H1 (cell line): ENCODE data around the gene BAG2. TPM values are rescaled to one million over a fixed set of nuclear protein-coding genes. Genes with fewer than 3 reads are reported as not detected.

Experiments
- CTCF ChIA-PET: fragments of 300-600 bp; sonication (Branson Sonifier 250); formaldehyde crosslinking; loops from one replicate; lab custom pipeline; 2021; ENCODE audit not compliant: partially characterized antibody; lab: Charles Lee
- POLR2A ChIA-PET: fragments of 300-600 bp; sonication (Branson Sonifier 250); formaldehyde crosslinking; loops from one replicate; lab custom pipeline; 2021; ENCODE audit warnings: inconsistent platforms; ENCODE audit not compliant: partially characterized antibody; lab: Charles Lee
- DNase-seq, 2 experiments: peaks; one replicate each; pipeline versions ENCODE4 v3.0.0 to v3.0.0-alpha.2; 2010 to 2022; ENCODE audit warnings: low spot score in 2 of 2, low read depth in 1 of 2, mixed read lengths in 1 of 2
- FAIRE-seq: peaks from 2 replicates; lab custom pipeline; 2011; peaks lifted over from hg19 to GRCh38; lab: Jason Lieb, UNC
- H2AFZ ChIP-seq: 2 replicates; pipeline ENCODE4 v1.8.1; 2012; ENCODE audit warnings: low read length, inconsistent platforms
- H2AK5ac ChIP-seq: 2 replicates; pipeline ENCODE4 v1.6.1; 2013; ENCODE audit warnings: low read depth, low read length
- H2BK120ac ChIP-seq: replicated peaks from 2 replicates; pipeline ENCODE3; 2013; ENCODE audit warnings: low read depth, low read length, inconsistent platforms
- H2BK12ac ChIP-seq: 2 replicates; pipeline ENCODE4 v1.6.1; 2013; ENCODE audit warnings: low read depth, low read length
- H2BK15ac ChIP-seq: 2 replicates; pipeline ENCODE4 v1.6.1; 2013; ENCODE audit warnings: low read length
- H2BK20ac ChIP-seq: 2 replicates; pipeline ENCODE4 v1.6.1; 2013; ENCODE audit warnings: low read length
- H2BK5ac ChIP-seq: 2 replicates; pipeline ENCODE4 v1.6.1; 2013; ENCODE audit warnings: low read depth, low read length
- H3K14ac ChIP-seq: 2 replicates; pipeline ENCODE4 v1.6.1; 2013; ENCODE audit warnings: inconsistent platforms; ENCODE audit not compliant: insufficient read length
- H3K18ac ChIP-seq: 2 replicates; pipeline ENCODE4 v1.6.1; 2013; ENCODE audit warnings: low read length; ENCODE audit errors: extremely low read depth
- H3K23ac ChIP-seq: 2 replicates; pipeline ENCODE4 v1.6.1; 2013; ENCODE audit warnings: inconsistent platforms; ENCODE audit not compliant: insufficient read length
- H3K23me2 ChIP-seq: 2 replicates; pipeline ENCODE4 v1.6.1; 2013; ENCODE audit warnings: low read depth, low read length
- H3K27ac ChIP-seq: 2 replicates; pipeline ENCODE4 v1.6.1; 2011; ENCODE audit warnings: low read depth, low read length, inconsistent platforms
- H3K27me3 ChIP-seq, 4 experiments: replicated peaks in 1 of 4; 1 replicate in 1 of 4; 2 replicates in 3 of 4; pipeline versions ENCODE4 v1.6.1 to v1.8.1; 2011 to 2013; ENCODE audit warnings: low read length in 3 of 4, mild to moderate bottlenecking in 3 of 4, inconsistent platforms in 2 of 4, mixed read lengths in 2 of 4, moderate library complexity in 1 of 4; ENCODE audit not compliant: control insufficient read depth in 3 of 4, insufficient read depth in 3 of 4; ENCODE audit errors: extremely low read depth in 1 of 4
- H3K36me3 ChIP-seq, 4 experiments: 2 replicates each; pipeline versions ENCODE4 v1.6.1 to v1.8.1; 2011 to 2013; ENCODE audit warnings: mild to moderate bottlenecking in 4 of 4, low read length in 3 of 4, moderate library complexity in 2 of 4, control low read depth in 1 of 4, inconsistent platforms in 1 of 4; ENCODE audit not compliant: insufficient read depth in 4 of 4, control insufficient read depth in 2 of 4
- H3K4ac ChIP-seq: replicated peaks from 2 replicates; pipeline ENCODE3; 2013; ENCODE audit warnings: low read length, low read depth, mixed read lengths, inconsistent platforms; ENCODE audit not compliant: insufficient read length
- H3K4me1 ChIP-seq, 4 experiments: replicated peaks in 1 of 4; 1 replicate in 1 of 4; 2 replicates in 3 of 4; pipeline versions ENCODE4 v1.6.1 to v1.8.1; 2011 to 2013; ENCODE audit warnings: low read length in 3 of 4, inconsistent platforms in 2 of 4, mixed read lengths in 1 of 4; ENCODE audit not compliant: insufficient read depth in 4 of 4, control insufficient read depth in 3 of 4
- H3K4me2 ChIP-seq, 2 experiments: 2 replicates each; pipeline versions ENCODE4 v1.6.1 to v1.8.1; 2011 to 2013; ENCODE audit warnings: low read depth in 2 of 2, low read length in 2 of 2, control low read depth in 1 of 2, inconsistent platforms in 1 of 2, mild to moderate bottlenecking in 1 of 2; ENCODE audit not compliant: insufficient read depth in 1 of 2
- H3K4me3 ChIP-seq, 4 experiments: fragments of 200-600, 300-600 bp in 1 of 4; sonication (generic), shearing (Covaris generic), sonication (Bioruptor Twin) in 1 of 4; 2 replicates each; pipeline versions ENCODE4 v1.5.1 to v1.8.1; 2011 to 2016; ENCODE audit warnings: low read length in 4 of 4, low read depth in 3 of 4, control low read depth in 2 of 4, inconsistent platforms in 2 of 4, mild to moderate bottlenecking in 2 of 4, mixed read lengths in 1 of 4, moderate library complexity in 1 of 4; ENCODE audit not compliant: insufficient read depth in 2 of 4; ENCODE audit errors: extremely low read depth in 1 of 4
- H3K56ac ChIP-seq: replicated peaks from 2 replicates; pipeline ENCODE3; 2013; ENCODE audit warnings: low read depth, mild to moderate bottlenecking, mixed read lengths, low read length, inconsistent platforms; ENCODE audit not compliant: insufficient read length
- H3K79me1 ChIP-seq: 2 replicates; pipeline ENCODE4 v1.6.1; 2013; ENCODE audit warnings: low read depth, low read length, control low read depth
- H3K79me2 ChIP-seq, 2 experiments: 2 replicates each; pipeline versions ENCODE4 v1.6.1 to v1.8.1; 2012 to 2013; ENCODE audit warnings: low read length in 2 of 2, mild to moderate bottlenecking in 2 of 2, inconsistent platforms in 1 of 2; ENCODE audit not compliant: insufficient read depth in 2 of 2, control insufficient read depth in 1 of 2
- H3K9ac ChIP-seq, 4 experiments: replicated peaks in 1 of 4; 1 replicate in 1 of 4; 2 replicates in 3 of 4; pipeline versions ENCODE4 v1.6.1 to v1.8.1; 2011 to 2013; ENCODE audit warnings: low read depth in 3 of 4, low read length in 3 of 4, control low read depth in 2 of 4, mild to moderate bottlenecking in 2 of 4, moderate library complexity in 2 of 4, inconsistent platforms in 1 of 4; ENCODE audit errors: extremely low read depth in 1 of 4
- H3K9me3 ChIP-seq, 2 experiments: 2 replicates each; pipeline versions ENCODE4 v1.6.1 to v1.8.1; 2012 to 2013; ENCODE audit warnings: mild to moderate bottlenecking in 2 of 2, moderate library complexity in 2 of 2, control low read depth in 1 of 2, inconsistent platforms in 1 of 2, low read depth in 1 of 2, low read length in 1 of 2, mixed read lengths in 1 of 2; ENCODE audit not compliant: insufficient read depth in 2 of 2
- H4K20me1 ChIP-seq, 2 experiments: replicated peaks in 1 of 2; 2 replicates each; pipeline versions ENCODE3 to v1.8.1; 2011 to 2013; ENCODE audit warnings: inconsistent platforms in 2 of 2, low read length in 2 of 2, mild to moderate bottlenecking in 1 of 2; ENCODE audit not compliant: insufficient read depth in 2 of 2, control insufficient read depth in 1 of 2
- H4K5ac ChIP-seq: 2 replicates; pipeline ENCODE4 v1.6.1; 2013; ENCODE audit warnings: low read length, low read depth, mixed read lengths, inconsistent platforms; ENCODE audit not compliant: insufficient read length
- H4K8ac ChIP-seq: 2 replicates; pipeline ENCODE4 v1.8.0; 2013; ENCODE audit warnings: mild to moderate bottlenecking, moderate library complexity, low read length, inconsistent platforms; ENCODE audit not compliant: insufficient read depth; ENCODE audit errors: extremely low read depth
- H4K91ac ChIP-seq: replicated peaks from 2 replicates; pipeline ENCODE3; 2013; ENCODE audit warnings: low read length, mixed read lengths, inconsistent platforms; ENCODE audit not compliant: insufficient read length
- KDM4A ChIP-seq: IDR thresholded peaks from one replicate; pipeline ENCODE4 v1.7.1; 2012; ENCODE audit warnings: low read depth, mild to moderate bottlenecking, moderate library complexity, low read length, inconsistent platforms; ENCODE audit not compliant: severe bottlenecking
- WGBS, 2 experiments: shearing (Covaris generic) in 1 of 2; methylation state at CpG; one replicate each; pipeline versions ENCODE4 v1.1.6 to v1.1.7; 2013 to 2015; ENCODE audit warnings: low lambda C conversion rate in 2 of 2, mixed read lengths in 2 of 2, inconsistent platforms in 1 of 2, low coverage in 1 of 2, missing lambda C conversion rate in 1 of 2; ENCODE audit not compliant: insufficient replicate concordance in 2 of 2, insufficient coverage in 1 of 2, insufficient read length in 1 of 2; ENCODE audit errors: extremely low coverage in 1 of 2, missing lambda C conversion rate in 1 of 2; 5-methylcytosine and 5-hydroxymethylcytosine counted together
- polyA plus RNA-seq, 7 experiments: library from polyadenylated mRNA; depleted of rRNA in 3 of 7; stranded (reverse) in 5 of 7; unstranded in 2 of 7; fragments of >200 nt in 5 of 7; fragments of 200-250 nt in 2 of 7; gene quantifications; 1 replicate in 5 of 7; 2 replicates in 1 of 7; 4 replicates in 1 of 7; pipeline versions ENCODE4 v1.2.1 to v1.2.3, GENCODE V29; 2011 to 2013; ENCODE audit warnings: missing spikeins in 2 of 7, mixed read lengths in 2 of 7
- total RNA-seq: library from RNA; stranded (reverse); fragmentation: NEBNext Ultra II Directional; extraction: Animal tissue kit (Norgen Biotek cat#: 25700); gene quantifications from 2 replicates; pipeline ENCODE4 v1.2.1, GENCODE V29; 2021

The BAG2 gene
- total and polyA plus RNA-seq, 2 of the 8 experiments (the other 6 are each of a cell fraction or from before 2014, with no cell fraction given), result 4.4 to 7.4 TPM

DNA sequence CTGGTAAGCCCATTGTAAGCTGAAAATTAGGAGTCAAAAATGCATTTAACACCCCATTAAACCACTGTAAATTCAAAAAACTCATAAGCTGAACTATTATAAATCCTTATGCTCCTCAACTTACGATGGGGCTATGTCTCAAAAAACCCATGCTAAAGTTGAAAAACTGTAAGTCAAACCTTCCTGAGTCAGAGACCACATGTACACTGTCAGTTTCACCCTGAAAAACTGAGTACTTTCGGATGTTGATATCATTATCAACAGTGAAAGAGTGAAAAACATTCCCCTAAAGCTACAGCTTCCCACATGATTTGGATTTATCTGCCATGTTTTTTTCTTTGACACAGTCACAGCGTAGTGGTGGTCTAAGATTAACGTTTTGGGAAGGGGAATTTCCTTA, 35.7 kb downstream of the BAG2 start:
- Histone ChIP-seq H3K27me3 (no peaks in the 10 kb centered on the region), H3K23ac (no peak overlapping the region), H3K9ac (no peak overlapping the region), H3K4me1 (peaks cover 0 to 4% (median 0%) of the 10 kb centered on the region in 4 experiments; a peak in 2 of 7 replicates), H4K20me1 (peaks cover 0 to 1% of the 10 kb centered on the region in 2 experiments), H3K36me3 (no peaks in the 10 kb centered on the region; a peak in 1 of 8 replicates), H4K91ac (no peak overlapping the region), H3K4ac (no peak overlapping the region), H3K9me3 (no peaks in the 10 kb centered on the region), H3K56ac (no peak overlapping the region), H2BK20ac (no peak overlapping the region), H3K4me2 (no peak overlapping the region), H3K23me2 (no peaks in the 10 kb centered on the region), H2AK5ac (no peak overlapping the region), H3K18ac (no peak overlapping the region), H2BK12ac (no peak overlapping the region), H3K79me2 (peaks cover 0 to 31% of the 10 kb centered on the region in 2 experiments; a peak in 2 of 4 replicates), H3K14ac (no peak overlapping the region), H3K27ac (no peak overlapping the region), H3K79me1 (peaks cover 2% of the 10 kb centered on the region; the same call in 1 of the 2 replicates), H4K8ac (no peak overlapping the region), H4K5ac (no peak overlapping the region), H2BK120ac (no peak overlapping the region), H2AFZ (no peak overlapping the region), H2BK15ac (no peak overlapping the region), H2BK5ac (no peak overlapping the region), H3K4me3 (no peak overlapping the region)
- 96% methylated on average over 4 of the region's 4 CpGs; no CpG with 5 or more reads in 1 of the 2 experiments for WGBS, 2 experiments
- ChIA-PET CTCF (interaction anchor here (0.6 to 1.8 kb wide), 2 partner anchors 19 to 123 kb away, joined by 3 to 4 read pairs; no protein-coding TSS in a partner anchor), POLR2A (interaction anchor here (1.4 kb wide), 1 partner anchor 14 kb away, joined by 4 read pairs; the partner anchor contains the start of gene RAB23)
- FAIRE-seq (no peak), DNase-seq (no peak)
- TF ChIP-seq KDM4A, result no peak
